GM20431 (cell line): ENCODE results near the gene GMDS.
"Not testable (repeated sequence)": the region's sequence is repeated elsewhere in the genome, so short reads cannot be mapped to it uniquely, and the experiment has no call there.

Source experiments
- in situ Hi-C: fragments of 300-500 bp; cut with MseI, MboI; formaldehyde crosslinking; loops from one replicate; pipeline ENCODE4 v1.15.0; 2020; ENCODE audit warnings: low sequenced_read_pairs; ENCODE audit not compliant: unreplicated experiment

GMDS gene

DNA sequence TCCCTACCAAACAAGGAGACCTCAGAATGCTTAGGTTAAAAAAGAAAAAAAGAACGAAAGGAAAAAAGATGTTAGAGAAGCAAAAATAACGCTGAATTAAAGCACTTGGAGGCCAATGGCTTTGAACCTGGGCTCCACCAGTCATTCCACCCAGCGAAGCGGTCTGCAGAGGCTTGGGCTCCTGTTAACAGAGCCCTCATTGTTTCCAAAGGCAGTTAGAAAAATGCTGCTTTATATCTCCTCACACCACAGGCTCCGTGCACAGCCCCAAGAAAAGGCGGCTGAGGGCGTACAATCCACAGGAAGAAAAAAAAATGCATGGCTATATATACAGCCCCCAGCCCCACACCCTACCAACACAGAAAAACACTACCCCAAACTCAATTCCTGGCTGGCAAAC, 379.8 kb downstream of the GMDS start:
- in situ Hi-C loops, result no loop called here

DNA sequence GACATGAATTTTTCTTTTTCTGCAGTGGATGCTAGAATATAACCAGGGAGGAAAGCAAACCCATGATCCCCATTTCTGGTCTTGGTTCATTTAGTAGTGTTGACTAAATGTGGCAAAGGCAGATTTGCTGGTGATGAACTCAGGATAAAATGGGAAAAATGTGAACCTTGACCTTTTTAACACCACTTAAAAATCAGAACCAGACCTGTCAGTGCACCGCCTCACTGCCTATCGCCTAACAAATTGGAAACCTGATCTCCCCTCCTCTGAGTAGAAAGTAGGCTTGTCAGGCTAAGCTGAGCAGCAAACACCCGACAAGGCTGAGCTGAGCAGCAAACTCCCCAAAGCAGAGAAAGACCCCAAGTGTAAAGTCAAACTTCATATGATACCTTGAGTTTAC, 380.9 kb downstream of the GMDS start:
- in situ Hi-C loops, result no loop called here

DNA sequence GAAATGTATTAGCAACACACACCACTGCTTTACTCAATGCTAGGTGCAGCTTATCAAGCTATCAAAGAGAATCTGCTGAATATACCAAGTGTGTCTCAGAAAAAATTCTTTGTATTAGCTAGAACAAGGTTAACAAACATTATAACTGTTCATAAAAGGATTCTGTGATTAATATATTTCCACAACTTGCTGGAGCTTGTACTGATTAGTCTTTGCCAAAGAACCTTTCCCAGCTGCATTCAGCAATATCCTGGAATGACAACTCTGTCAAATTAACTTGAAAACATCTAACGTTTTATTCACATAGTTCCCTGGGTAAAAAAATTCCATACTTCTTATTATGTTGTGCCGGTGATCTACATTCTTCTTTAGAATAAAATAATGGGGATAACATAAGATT, 383.0 kb downstream of the GMDS start:
- in situ Hi-C loops, result no loop called here

DNA sequence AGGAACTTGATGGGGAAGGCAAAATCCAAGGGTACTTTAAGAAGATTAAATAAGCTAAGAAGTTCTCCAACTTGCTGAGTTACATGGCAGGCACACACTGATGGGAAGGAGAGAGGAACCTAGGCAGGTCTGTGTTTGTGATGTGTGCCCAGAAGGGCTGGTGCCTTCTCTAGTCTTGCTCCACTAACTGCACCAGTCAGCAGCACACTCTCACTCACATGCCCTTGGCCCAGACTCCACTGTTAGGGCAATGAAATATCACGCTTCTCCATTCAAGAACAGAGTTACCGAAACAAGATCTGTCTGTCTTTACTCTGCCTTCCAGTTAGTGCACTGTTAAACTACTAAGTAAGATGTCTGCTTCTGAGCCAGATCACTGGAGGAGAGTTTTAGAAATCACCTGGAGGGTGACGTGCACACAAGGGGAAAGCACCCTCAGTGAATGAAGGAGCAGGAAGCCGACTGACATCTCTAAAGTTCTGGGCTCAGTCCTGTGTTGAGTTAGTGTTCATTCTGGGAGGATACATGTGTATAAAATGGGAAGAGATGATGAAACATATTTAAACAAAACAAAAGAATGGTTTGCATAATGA, 384.6 kb downstream of the GMDS start:
- in situ Hi-C loops, result no loop called here

DNA sequence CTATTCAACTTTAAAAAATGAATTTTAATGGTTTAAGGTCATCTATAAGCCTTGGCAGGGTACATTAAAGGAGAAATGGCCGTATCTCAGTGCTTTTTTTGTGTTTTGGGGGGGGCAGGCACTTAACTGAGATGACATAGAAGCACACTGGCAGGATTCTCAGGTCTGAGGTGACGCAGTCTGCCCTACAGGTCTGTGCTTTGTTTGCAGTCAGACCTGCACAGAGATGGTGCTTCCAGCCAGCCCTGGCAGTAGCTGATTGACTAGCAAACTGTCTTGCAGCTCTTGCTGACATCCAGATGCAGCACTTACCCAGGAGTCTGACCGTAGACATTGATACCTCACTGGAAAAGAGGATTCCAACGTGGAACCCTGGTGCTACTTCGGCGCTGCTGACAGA, 386.5 kb downstream of the GMDS start:
- in situ Hi-C loops, result no loop called here

DNA sequence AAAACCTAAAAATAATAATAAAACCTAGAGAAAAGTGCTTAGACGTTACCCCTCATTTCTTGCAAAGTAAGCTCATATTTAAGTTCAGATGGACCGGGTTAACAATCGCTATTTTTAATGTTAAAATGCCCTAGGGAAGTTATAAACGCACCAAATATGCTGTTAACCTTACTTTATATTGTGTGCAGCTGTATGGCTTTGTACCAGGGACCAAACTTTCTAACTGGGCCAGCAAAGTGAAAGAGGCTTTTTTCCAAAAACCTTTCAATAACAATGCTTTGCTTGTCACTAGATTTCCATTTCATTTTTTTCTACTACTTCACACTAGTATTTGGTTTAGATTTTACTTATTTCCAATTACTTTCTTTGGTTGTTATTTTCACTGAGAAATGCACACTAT, 387.2 kb downstream of the GMDS start:
- in situ Hi-C loops, result no loop called here

DNA sequence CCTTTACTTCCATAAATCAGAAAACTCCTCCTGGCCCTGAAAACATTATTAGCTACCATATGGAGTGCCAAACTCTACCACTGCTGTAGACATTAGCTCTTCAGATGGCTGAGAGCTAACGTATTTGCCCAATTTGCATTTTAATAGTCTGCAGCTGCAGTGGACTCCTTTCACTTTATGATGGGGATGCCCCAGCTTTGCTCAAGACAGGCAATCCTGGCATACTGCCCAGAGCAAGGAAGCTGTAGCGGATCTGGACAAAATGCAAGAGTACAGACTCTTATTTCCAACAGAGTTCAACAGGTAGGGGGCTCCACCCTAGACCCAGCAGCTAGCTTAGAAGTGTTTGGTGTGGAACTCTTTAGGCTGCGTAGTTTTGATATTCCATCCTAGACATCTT, 389.0 kb downstream of the GMDS start:
- in situ Hi-C loops, result no loop called here

DNA sequence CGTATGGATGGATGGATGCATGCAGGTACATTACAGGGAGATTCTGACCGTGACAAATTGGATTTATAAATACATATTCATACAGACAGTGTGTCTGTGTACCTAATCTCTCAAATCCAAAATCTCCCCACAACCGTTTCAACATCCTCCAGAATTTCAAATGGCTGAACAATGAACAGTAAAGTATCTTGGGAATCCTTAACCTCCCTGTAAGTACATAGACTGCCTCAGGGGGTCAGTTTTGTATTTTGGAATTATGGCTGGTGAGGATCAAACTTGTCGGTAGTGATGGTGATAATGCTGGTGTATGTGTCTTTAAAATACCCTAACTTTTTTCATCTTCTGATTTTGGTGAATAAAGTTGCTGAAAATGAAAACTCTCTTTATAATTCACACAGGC, 389.5 kb downstream of the GMDS start:
- in situ Hi-C loops, result no loop called here

DNA sequence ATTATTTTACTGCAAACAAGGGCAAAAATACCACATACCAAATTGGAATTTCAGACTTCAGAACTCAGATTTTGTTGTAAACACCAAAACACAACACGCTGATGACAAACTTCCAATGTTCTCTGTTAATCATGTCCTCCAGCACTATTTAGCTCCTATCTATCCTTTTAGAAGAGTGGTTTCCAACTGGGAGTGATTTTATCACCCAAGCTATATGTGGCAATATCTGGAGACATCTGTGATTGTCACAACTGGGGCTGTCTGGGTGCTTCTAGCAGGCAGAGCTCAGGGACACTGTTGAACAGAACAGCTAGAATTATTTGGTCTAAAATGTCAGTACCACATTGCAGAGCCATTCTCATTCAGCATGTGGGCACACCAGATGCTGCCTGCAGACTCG, 391.1 kb downstream of the GMDS start:
- in situ Hi-C loops, result no loop called here

DNA sequence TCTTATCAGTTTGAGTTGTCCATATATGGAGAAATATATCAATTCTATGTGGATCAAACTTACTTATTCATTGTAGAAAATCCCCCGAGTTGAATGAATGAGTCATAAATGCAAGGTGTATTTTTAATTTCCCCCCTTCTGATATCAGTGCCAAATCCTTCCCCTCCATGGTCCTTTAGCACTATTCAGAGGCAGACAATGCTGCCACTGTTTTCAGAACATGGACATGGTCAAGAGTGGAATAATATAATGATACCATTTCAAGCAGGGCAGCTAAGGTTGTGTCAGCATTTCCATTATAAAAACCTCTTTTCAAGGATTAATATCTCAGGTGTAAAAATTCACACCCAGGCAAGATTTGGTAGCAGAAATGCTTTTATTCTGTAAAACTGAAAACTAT, 391.6 kb downstream of the GMDS start:
- in situ Hi-C loops, result no loop called here

DNA sequence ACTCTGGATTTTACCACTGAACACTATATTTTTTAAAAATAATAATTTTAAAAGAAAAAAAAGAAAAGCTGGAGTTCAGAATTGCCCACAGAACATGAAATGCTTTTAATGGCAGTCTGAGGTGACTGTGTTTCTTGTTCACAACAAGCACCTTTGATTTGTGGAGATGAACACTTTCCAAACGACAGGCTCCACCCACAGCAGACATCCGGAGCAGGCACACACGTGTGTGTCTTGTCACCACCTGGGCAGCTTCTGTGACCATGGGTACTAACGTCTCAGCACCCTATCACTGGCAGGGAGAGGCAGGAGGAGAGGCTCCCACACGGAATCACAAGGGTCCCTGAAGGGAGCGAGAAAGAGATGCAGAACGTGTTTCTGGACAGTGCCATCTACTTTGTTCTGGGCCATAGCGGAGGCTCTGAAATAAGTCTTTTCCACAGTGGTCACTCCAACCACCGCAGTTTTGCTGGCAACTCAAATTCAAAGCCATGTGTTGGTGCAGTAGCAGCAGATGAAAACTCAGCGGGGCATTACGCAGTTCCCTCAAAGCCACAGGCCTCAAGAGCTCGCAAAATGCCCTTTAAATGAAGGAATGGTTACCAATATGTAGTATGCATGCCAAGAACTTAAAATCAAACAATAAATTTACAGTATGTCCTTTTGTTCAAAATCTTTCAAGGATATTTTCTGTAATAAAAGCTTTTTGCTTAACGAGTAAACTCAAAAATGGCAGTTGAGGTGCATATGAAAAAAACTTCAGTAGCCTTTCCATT, 393.5 kb downstream of the GMDS start:
- in situ Hi-C loops, result no loop called here

DNA sequence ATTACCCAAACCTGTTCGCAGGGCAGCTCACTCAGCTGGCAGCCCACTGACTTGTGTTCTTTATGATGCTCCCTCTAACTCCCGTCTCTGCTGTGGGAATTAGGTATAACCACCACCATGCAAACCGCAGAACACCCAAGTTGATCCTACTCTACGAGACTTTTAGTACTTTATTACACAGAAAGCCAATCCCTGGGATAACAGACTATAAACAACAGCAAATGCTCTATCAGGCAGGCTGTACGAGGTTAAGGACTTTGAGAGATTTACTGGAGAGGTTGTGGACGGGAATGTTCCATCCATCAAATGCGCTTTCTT, 394.6 kb downstream of the GMDS start:
- in situ Hi-C loops, result no loop called here

DNA sequence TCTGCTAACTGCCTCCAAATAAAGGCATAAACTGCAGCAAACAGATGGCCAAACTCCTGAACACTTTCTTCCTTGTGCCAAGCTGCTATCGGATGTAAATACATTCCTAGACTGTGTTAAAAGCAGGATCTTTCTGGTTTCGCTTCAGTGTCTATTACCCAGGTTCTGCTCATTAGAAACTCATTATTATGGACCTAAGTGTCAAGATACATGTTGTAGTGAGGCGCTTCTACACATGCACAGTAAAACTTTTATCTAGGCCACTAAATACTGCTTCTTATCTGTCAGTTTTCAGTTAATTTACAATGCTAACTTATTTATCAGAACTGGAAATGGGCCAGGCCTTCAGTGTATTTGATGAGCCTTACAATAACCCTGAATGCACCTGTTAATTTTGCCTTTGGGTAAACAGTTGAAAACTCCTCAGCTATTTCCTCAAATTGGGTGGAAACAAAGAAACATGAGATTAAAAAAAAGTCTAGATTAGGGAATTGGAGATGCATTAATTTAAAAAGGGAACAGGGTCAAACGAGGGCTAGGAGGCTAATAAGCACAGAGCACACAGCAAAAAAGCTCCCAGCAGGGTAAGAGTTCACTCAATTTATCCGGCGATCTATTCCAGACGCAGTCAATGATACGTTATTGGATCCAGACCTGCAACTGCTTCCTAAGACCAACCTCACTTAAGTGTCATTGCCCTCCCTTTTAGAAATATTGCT, 395.1 kb downstream of the GMDS start:
- in situ Hi-C loops, result no loop called here

DNA sequence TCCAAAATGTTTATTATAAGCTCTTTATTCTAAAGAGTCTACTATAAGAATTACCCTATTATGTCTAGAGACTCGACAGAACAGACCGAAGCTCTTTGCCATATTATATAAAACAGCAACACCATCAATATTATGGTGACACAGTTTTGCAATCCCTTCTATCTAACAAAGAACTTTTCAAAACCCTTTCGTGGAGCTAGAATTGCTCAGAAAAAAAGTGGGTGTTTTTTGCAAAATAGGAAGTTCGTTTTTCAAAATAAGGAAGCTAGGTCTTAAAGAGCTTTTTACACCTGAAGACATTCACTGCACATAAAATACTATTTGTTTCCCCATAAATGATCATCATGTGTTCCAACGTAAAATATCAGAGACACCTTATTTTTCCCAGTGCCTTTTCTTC, 395.7 kb downstream of the GMDS start:
- in situ Hi-C loops, result no loop called here

DNA sequence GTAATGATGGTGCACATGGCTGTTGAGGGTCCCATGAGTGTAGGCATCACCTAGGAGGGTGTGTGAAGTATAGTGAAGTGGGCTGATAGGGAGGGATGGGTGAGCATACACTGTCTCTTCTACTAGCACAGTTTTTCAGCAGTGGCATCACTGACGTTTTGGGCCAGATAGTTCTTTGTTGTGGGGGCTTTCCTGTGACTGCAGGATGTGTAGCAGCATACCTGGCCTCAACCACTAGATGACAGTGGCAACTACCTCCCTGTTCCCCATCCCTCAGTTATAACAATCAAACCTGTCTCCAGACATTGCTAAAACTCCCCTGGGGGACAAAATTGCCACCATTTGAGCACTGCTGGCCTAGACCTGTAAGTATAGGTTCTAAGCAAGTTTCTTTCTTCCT, 396.7 kb downstream of the GMDS start:
- in situ Hi-C loops, result no loop called here

DNA sequence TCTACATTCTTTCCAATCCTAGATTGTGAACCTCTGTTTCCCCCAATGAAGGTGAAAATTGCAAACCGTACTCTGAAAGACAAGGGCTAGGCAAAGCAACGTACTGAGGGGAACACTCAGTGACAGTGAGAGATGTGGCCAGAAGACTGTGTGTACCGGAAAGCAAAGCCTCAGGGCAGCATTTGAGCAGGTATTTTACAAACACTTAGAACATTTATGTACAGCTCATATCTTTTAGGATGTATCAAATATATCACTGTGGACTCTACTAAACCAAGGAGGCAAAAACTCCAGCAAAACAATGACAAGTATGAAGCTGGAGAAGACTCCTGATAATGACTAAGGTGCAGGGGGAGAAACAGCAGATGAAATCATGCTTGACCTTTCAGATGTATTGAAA, 398.8 kb downstream of the GMDS start:
- in situ Hi-C loops, result no loop called here

DNA sequence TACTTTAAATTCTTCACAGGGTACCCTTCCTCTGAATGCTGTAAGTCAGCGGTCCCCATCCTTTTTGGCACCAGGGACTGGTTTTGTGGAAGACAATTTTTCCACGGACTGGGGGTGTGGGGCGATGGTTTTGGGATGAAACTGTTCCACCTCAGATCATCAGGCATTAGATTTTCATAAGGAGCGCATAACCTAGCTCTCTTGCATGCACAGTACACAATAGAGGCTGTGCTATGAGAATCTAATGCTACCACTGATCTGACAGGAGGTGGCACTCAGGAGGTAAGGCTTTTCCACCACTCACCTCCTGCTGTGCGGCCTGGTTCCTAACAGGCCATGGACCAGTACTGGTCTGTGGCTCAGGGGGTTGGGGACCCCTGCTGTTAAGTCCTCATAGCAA, 399.9 kb downstream of the GMDS start:
- in situ Hi-C loops, result not testable (repeated sequence)

DNA sequence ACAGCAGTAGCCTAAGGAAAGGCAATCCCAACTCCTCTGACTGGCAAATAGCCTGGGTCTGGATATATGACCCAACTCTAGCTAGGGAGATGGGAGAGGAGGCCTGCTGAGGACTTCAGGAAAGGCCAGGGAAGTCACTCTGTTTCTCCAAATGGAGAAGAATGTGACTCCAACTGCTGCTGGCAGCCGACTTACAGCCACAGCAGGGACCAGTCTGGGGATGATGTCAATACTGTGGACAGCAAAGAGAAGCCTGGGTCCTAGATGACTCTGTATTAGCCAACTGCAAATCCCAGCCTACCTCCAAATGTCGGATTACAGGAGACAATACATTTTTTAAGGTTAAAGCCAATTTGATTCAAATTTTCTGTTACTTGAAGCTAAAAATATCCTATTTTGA, 403.1 kb downstream of the GMDS start:
- in situ Hi-C loops, result no loop called here

DNA sequence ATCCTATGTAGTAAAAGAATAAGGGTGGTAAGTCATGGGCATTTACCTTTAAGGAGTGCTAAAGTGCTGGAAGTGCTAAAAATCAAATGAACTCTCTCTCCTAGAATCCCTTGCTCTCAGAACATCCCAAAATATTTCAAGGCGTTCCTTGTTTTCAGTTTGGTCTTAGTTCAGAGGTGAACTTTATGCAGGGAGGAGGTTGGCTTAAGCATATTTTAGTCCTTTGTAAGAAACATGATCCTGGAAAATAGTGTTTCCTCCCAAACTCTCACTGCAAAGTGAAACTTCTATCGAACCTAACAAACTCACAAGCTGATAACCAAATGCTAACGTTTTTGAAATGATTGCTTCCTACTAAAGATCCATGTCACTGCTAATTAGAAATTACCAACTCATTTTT, 404.3 kb downstream of the GMDS start:
- in situ Hi-C loops, result no loop called here

DNA sequence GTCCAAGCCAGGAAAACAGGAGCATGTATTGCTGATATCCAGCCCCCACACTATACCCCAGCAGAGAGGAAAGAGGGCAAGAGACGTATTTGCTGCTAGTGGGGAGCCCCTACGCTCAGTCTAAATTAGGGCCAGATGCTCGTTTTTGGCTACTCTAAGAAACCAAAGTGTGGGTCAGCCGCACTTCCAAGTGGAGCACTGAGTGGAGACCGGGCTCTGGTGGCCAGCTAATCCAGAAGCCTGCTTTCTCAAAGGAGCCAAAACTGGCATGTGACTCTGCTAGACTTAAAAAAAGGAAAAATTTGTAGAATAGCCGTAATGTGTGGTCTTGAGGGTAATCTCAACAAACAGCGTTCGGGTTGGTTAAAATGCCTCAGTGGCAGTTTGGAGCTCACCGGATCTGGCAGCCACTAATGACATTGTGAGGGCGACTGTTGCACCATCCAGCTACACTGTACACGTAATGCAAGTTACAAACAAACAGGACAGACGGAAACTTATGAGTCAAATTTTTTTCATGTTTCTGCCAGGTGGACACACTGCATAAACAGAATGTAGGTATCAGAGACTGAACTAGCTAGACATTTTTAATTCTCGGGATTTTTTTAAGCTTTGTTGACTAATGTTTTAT, 404.8 kb downstream of the GMDS start:
- in situ Hi-C loops, result no loop called here

DNA sequence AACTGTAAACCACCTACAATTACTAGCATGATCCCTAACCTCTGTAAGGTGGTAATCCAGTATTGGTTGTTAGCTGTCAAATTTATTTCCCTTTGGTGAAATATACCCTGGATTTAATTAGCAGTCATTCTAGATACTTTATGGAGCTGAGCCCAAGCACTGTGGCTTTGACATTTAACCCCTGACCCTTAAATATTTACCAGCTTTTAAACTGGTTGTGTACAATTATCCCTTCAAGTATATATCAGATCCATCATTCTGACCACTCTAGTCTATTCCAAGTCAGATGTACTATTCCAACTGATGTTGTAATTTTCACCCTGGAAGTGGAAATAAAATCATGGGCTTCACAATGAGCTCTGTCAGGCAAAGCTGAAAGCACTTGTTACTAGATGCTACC, 406.0 kb downstream of the GMDS start:
- in situ Hi-C loops, result no loop called here
